H1 (cell line): ENCODE data around the gene GABRG3. TPM values are rescaled to one million over a fixed set of nuclear protein-coding genes. Genes with fewer than 3 reads are reported as not detected.

Source experiments
- CTCF ChIA-PET: fragments of 300-600 bp; sonication (Branson Sonifier 250); formaldehyde crosslinking; loops from one replicate; lab custom pipeline; 2021; ENCODE audit not compliant: partially characterized antibody; lab: Charles Lee
- POLR2A ChIA-PET: fragments of 300-600 bp; sonication (Branson Sonifier 250); formaldehyde crosslinking; loops from one replicate; lab custom pipeline; 2021; ENCODE audit warnings: inconsistent platforms; ENCODE audit not compliant: partially characterized antibody; lab: Charles Lee
- DNase-seq, 2 experiments: peaks; one replicate each; pipeline versions ENCODE4 v3.0.0 to v3.0.0-alpha.2; 2010 to 2022; ENCODE audit warnings: low spot score in 2 of 2, low read depth in 1 of 2, mixed read lengths in 1 of 2
- FAIRE-seq: peaks from 2 replicates; lab custom pipeline; 2011; peaks lifted over from hg19 to GRCh38; lab: Jason Lieb, UNC
- H2AFZ ChIP-seq: 2 replicates; pipeline ENCODE4 v1.8.1; 2012; ENCODE audit warnings: low read length, inconsistent platforms
- H2AK5ac ChIP-seq: 2 replicates; pipeline ENCODE4 v1.6.1; 2013; ENCODE audit warnings: low read depth, low read length
- H2BK120ac ChIP-seq: replicated peaks from 2 replicates; pipeline ENCODE3; 2013; ENCODE audit warnings: low read depth, low read length, inconsistent platforms
- H2BK12ac ChIP-seq: 2 replicates; pipeline ENCODE4 v1.6.1; 2013; ENCODE audit warnings: low read depth, low read length
- H2BK15ac ChIP-seq: 2 replicates; pipeline ENCODE4 v1.6.1; 2013; ENCODE audit warnings: low read length
- H2BK20ac ChIP-seq: 2 replicates; pipeline ENCODE4 v1.6.1; 2013; ENCODE audit warnings: low read length
- H2BK5ac ChIP-seq: 2 replicates; pipeline ENCODE4 v1.6.1; 2013; ENCODE audit warnings: low read depth, low read length
- H3K14ac ChIP-seq: 2 replicates; pipeline ENCODE4 v1.6.1; 2013; ENCODE audit warnings: inconsistent platforms; ENCODE audit not compliant: insufficient read length
- H3K18ac ChIP-seq: 2 replicates; pipeline ENCODE4 v1.6.1; 2013; ENCODE audit warnings: low read length; ENCODE audit errors: extremely low read depth
- H3K23ac ChIP-seq: 2 replicates; pipeline ENCODE4 v1.6.1; 2013; ENCODE audit warnings: inconsistent platforms; ENCODE audit not compliant: insufficient read length
- H3K23me2 ChIP-seq: 2 replicates; pipeline ENCODE4 v1.6.1; 2013; ENCODE audit warnings: low read depth, low read length
- H3K27ac ChIP-seq: 2 replicates; pipeline ENCODE4 v1.6.1; 2011; ENCODE audit warnings: low read depth, low read length, inconsistent platforms
- H3K27me3 ChIP-seq, 4 experiments: replicated peaks in 1 of 4; 1 replicate in 1 of 4; 2 replicates in 3 of 4; pipeline versions ENCODE4 v1.6.1 to v1.8.1; 2011 to 2013; ENCODE audit warnings: low read length in 3 of 4, mild to moderate bottlenecking in 3 of 4, inconsistent platforms in 2 of 4, mixed read lengths in 2 of 4, moderate library complexity in 1 of 4; ENCODE audit not compliant: control insufficient read depth in 3 of 4, insufficient read depth in 3 of 4; ENCODE audit errors: extremely low read depth in 1 of 4
- H3K36me3 ChIP-seq, 4 experiments: 2 replicates each; pipeline versions ENCODE4 v1.6.1 to v1.8.1; 2011 to 2013; ENCODE audit warnings: mild to moderate bottlenecking in 4 of 4, low read length in 3 of 4, moderate library complexity in 2 of 4, control low read depth in 1 of 4, inconsistent platforms in 1 of 4; ENCODE audit not compliant: insufficient read depth in 4 of 4, control insufficient read depth in 2 of 4
- H3K4ac ChIP-seq: replicated peaks from 2 replicates; pipeline ENCODE3; 2013; ENCODE audit warnings: low read length, low read depth, mixed read lengths, inconsistent platforms; ENCODE audit not compliant: insufficient read length
- H3K4me1 ChIP-seq, 4 experiments: replicated peaks in 1 of 4; 1 replicate in 1 of 4; 2 replicates in 3 of 4; pipeline versions ENCODE4 v1.6.1 to v1.8.1; 2011 to 2013; ENCODE audit warnings: low read length in 3 of 4, inconsistent platforms in 2 of 4, mixed read lengths in 1 of 4; ENCODE audit not compliant: insufficient read depth in 4 of 4, control insufficient read depth in 3 of 4
- H3K4me2 ChIP-seq, 2 experiments: 2 replicates each; pipeline versions ENCODE4 v1.6.1 to v1.8.1; 2011 to 2013; ENCODE audit warnings: low read depth in 2 of 2, low read length in 2 of 2, control low read depth in 1 of 2, inconsistent platforms in 1 of 2, mild to moderate bottlenecking in 1 of 2; ENCODE audit not compliant: insufficient read depth in 1 of 2
- H3K4me3 ChIP-seq, 4 experiments: fragments of 200-600, 300-600 bp in 1 of 4; sonication (generic), shearing (Covaris generic), sonication (Bioruptor Twin) in 1 of 4; 2 replicates each; pipeline versions ENCODE4 v1.5.1 to v1.8.1; 2011 to 2016; ENCODE audit warnings: low read length in 4 of 4, low read depth in 3 of 4, control low read depth in 2 of 4, inconsistent platforms in 2 of 4, mild to moderate bottlenecking in 2 of 4, mixed read lengths in 1 of 4, moderate library complexity in 1 of 4; ENCODE audit not compliant: insufficient read depth in 2 of 4; ENCODE audit errors: extremely low read depth in 1 of 4
- H3K56ac ChIP-seq: replicated peaks from 2 replicates; pipeline ENCODE3; 2013; ENCODE audit warnings: low read depth, mild to moderate bottlenecking, mixed read lengths, low read length, inconsistent platforms; ENCODE audit not compliant: insufficient read length
- H3K79me1 ChIP-seq: 2 replicates; pipeline ENCODE4 v1.6.1; 2013; ENCODE audit warnings: low read depth, low read length, control low read depth
- H3K79me2 ChIP-seq, 2 experiments: 2 replicates each; pipeline versions ENCODE4 v1.6.1 to v1.8.1; 2012 to 2013; ENCODE audit warnings: low read length in 2 of 2, mild to moderate bottlenecking in 2 of 2, inconsistent platforms in 1 of 2; ENCODE audit not compliant: insufficient read depth in 2 of 2, control insufficient read depth in 1 of 2
- H3K9ac ChIP-seq, 4 experiments: replicated peaks in 1 of 4; 1 replicate in 1 of 4; 2 replicates in 3 of 4; pipeline versions ENCODE4 v1.6.1 to v1.8.1; 2011 to 2013; ENCODE audit warnings: low read depth in 3 of 4, low read length in 3 of 4, control low read depth in 2 of 4, mild to moderate bottlenecking in 2 of 4, moderate library complexity in 2 of 4, inconsistent platforms in 1 of 4; ENCODE audit errors: extremely low read depth in 1 of 4
- H3K9me3 ChIP-seq, 2 experiments: 2 replicates each; pipeline versions ENCODE4 v1.6.1 to v1.8.1; 2012 to 2013; ENCODE audit warnings: mild to moderate bottlenecking in 2 of 2, moderate library complexity in 2 of 2, control low read depth in 1 of 2, inconsistent platforms in 1 of 2, low read depth in 1 of 2, low read length in 1 of 2, mixed read lengths in 1 of 2; ENCODE audit not compliant: insufficient read depth in 2 of 2
- H4K20me1 ChIP-seq, 2 experiments: replicated peaks in 1 of 2; 2 replicates each; pipeline versions ENCODE3 to v1.8.1; 2011 to 2013; ENCODE audit warnings: inconsistent platforms in 2 of 2, low read length in 2 of 2, mild to moderate bottlenecking in 1 of 2; ENCODE audit not compliant: insufficient read depth in 2 of 2, control insufficient read depth in 1 of 2
- H4K5ac ChIP-seq: 2 replicates; pipeline ENCODE4 v1.6.1; 2013; ENCODE audit warnings: low read length, low read depth, mixed read lengths, inconsistent platforms; ENCODE audit not compliant: insufficient read length
- H4K8ac ChIP-seq: 2 replicates; pipeline ENCODE4 v1.8.0; 2013; ENCODE audit warnings: mild to moderate bottlenecking, moderate library complexity, low read length, inconsistent platforms; ENCODE audit not compliant: insufficient read depth; ENCODE audit errors: extremely low read depth
- H4K91ac ChIP-seq: replicated peaks from 2 replicates; pipeline ENCODE3; 2013; ENCODE audit warnings: low read length, mixed read lengths, inconsistent platforms; ENCODE audit not compliant: insufficient read length
- BACH1 ChIP-seq: IDR thresholded peaks from 2 replicates; pipeline ENCODE4 v1.6.1; 2012; ENCODE audit warnings: low read length, improper control_type of control experiment
- CHD1 ChIP-seq: IDR thresholded peaks from 2 replicates; pipeline ENCODE4 v1.6.1; 2012; ENCODE audit warnings: low read depth, low read length, improper control_type of control experiment
- WGBS, 2 experiments: shearing (Covaris generic) in 1 of 2; methylation state at CpG; one replicate each; pipeline versions ENCODE4 v1.1.6 to v1.1.7; 2013 to 2015; ENCODE audit warnings: low lambda C conversion rate in 2 of 2, mixed read lengths in 2 of 2, inconsistent platforms in 1 of 2, low coverage in 1 of 2, missing lambda C conversion rate in 1 of 2; ENCODE audit not compliant: insufficient replicate concordance in 2 of 2, insufficient coverage in 1 of 2, insufficient read length in 1 of 2; ENCODE audit errors: extremely low coverage in 1 of 2, missing lambda C conversion rate in 1 of 2; 5-methylcytosine and 5-hydroxymethylcytosine counted together
- polyA plus RNA-seq, 7 experiments: library from polyadenylated mRNA; depleted of rRNA in 3 of 7; stranded (reverse) in 5 of 7; unstranded in 2 of 7; fragments of >200 nt in 5 of 7; fragments of 200-250 nt in 2 of 7; gene quantifications; 1 replicate in 5 of 7; 2 replicates in 1 of 7; 4 replicates in 1 of 7; pipeline versions ENCODE4 v1.2.1 to v1.2.3, GENCODE V29; 2011 to 2013; ENCODE audit warnings: missing spikeins in 2 of 7, mixed read lengths in 2 of 7
- total RNA-seq: library from RNA; stranded (reverse); fragmentation: NEBNext Ultra II Directional; extraction: Animal tissue kit (Norgen Biotek cat#: 25700); gene quantifications from 2 replicates; pipeline ENCODE4 v1.2.1, GENCODE V29; 2021

GABRG3 gene
- total and polyA plus RNA-seq, 2 of the 8 experiments (the other 6 are each of a cell fraction or from before 2014, with no cell fraction given) = 0.17 to 0.80 TPM

DNA sequence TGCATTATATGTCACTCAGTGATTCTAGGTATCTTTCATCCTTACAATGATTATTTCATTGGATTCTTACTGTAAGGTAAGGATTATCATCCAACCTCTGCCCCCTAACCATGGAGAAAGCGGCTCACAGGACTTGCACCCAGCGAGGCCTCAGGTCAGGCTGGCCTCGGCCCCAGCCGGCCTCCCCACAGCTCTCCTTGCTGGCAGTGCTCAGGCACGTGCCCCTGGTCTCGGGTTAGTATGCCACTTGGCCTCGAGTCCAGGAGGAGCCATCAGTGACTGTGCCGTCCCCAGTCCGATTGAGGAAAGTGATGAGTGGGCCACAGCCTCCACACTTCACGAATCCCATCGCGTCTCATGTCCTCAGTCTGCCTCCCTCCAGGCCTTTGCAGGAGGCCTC is 35.7 kb upstream of the GABRG3 start:
- CTCF ChIA-PET = interaction anchor here (1.1 kb wide), 1 partner anchor 44 kb away, joined by 3 read pairs; no protein-coding TSS in a partner anchor
- FAIRE-seq = no peak
- H2BK15ac ChIP-seq = no peak overlapping the region
- no peak overlapping the region for H3K23ac ChIP-seq
- no peak overlapping the region for H3K4me3 ChIP-seq
- H3K14ac ChIP-seq = no peak overlapping the region
- POLR2A ChIA-PET = interaction anchor here (1.4 kb wide), 1 partner anchor 21 kb away, joined by 4 read pairs; no protein-coding TSS in a partner anchor
- H2AK5ac ChIP-seq = no peak overlapping the region
- no peaks in the 10 kb centered on the region for H3K36me3 ChIP-seq
- no peak overlapping the region for H4K5ac ChIP-seq
- no peak overlapping the region for H2AFZ ChIP-seq
- H4K91ac ChIP-seq = no peak overlapping the region
- no peaks in the 10 kb centered on the region for H3K9me3 ChIP-seq
- H3K9ac ChIP-seq = no peak overlapping the region
- DNase-seq = no peak
- TF ChIP-seq BACH1 = no peak
- TF ChIP-seq CHD1 = no peak
- no peak overlapping the region for H2BK120ac ChIP-seq
- no peaks in the 10 kb centered on the region for H4K20me1 ChIP-seq
- no peak overlapping the region for H3K4me2 ChIP-seq
- H3K4me1 ChIP-seq = no peaks in the 10 kb centered on the region
- H3K79me2 ChIP-seq = no peaks in the 10 kb centered on the region
- H2BK5ac ChIP-seq = no peak overlapping the region
- 94% methylated on average over 12 of the region's 12 CpGs; no CpG with 5 or more reads in 1 of the 2 experiments for WGBS, 2 experiments
- no peak overlapping the region for H4K8ac ChIP-seq
- no peak overlapping the region for H3K4ac ChIP-seq
- H3K79me1 ChIP-seq = no peaks in the 10 kb centered on the region
- H3K27me3 ChIP-seq = no peaks in the 10 kb centered on the region
- H2BK20ac ChIP-seq = no peak overlapping the region
- no peak overlapping the region for H3K27ac ChIP-seq
- H3K18ac ChIP-seq = no peak overlapping the region
- H3K23me2 ChIP-seq = no peaks in the 10 kb centered on the region
- no peak overlapping the region for H2BK12ac ChIP-seq
- no peak overlapping the region for H3K56ac ChIP-seq
